ENCODE data around the gene SUCLA2.
"Not testable (repeated sequence)": the region's sequence is repeated elsewhere in the genome, so short reads cannot be mapped to it uniquely, and the experiment has no call there.

The SUCLA2 gene

DNA sequence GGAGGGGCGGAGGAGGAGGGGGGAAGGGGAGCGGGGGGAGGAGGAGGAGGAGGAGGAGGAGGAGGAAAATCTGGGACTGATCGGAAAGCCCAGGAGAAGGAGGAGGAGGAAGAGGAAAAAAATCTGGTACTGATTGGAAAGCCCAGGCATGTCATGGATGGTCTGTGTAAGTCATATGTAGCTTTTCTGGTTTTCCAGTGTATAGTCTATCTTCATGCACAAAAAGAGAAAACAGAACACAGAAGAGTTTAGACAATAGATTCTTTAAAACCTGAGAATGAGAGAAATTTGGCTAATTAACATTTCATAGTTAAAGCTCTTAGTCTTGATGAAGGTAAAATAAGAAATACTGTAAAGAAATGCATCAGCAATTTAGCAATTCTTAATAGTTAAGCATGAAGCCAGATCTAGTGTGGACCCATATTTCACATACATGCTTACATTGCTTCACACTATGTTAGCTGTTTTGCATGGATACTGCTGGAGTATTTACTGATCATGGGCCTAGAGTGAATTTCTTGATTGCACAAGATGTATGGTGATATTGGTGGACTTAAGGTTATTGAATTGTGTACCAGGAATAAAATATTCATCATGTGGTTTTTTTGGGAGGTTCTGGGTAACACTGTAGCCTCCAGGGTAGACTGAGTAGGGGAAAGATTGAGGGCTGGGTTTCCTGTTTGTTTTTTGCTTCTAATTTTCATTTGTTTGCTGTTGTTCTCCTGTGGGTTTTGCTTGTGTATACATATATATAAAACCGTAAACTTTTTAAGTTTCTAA lies 41.4 kb downstream of the SUCLA2 start:
- no peak for TF ChIP-seq GATA1 (IDR thresholded peaks at IDR 0.05; ENCODE audit: low read depth, low read length)
- TF ChIP-seq POLR2A (IDR thresholded peaks at IDR 0.05; ENCODE audit: low read length), result no peak
- DNase-seq, result no peak

DNA sequence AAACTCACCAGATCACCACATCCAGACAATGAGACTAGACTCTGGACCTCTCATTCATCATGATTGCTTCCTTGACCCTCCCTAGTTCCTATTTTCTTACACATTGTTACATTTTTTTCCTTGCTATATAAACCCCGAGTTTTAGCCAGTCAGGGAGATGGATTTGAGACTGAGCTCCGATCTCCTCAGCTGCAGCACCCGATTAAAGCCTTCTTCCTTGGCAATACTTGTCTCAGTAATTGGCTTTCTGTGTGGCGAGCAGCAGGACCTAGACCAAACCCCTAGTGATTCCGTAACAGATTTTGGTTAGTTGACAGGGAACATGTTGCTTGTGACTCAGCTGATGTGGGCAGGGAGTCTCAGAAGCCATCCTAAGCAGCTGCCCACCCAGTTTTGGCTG lies 44.0 kb downstream of the SUCLA2 start:
- DNase-seq, result no peak
- TF ChIP-seq GATA1 (IDR thresholded peaks at IDR 0.05; ENCODE audit: low read depth, low read length) (no peak), POLR2A (IDR thresholded peaks at IDR 0.05; ENCODE audit: low read length) (no peak)

- no peak for DNase-seq
- TF ChIP-seq GATA1 (IDR thresholded peaks at IDR 0.05; ENCODE audit: low read depth, low read length) (no peak), POLR2A (IDR thresholded peaks at IDR 0.05; ENCODE audit: low read length) (no peak)
Measured at GRCh38 chr13:47955836-47956235, 45.2 kb downstream of the SUCLA2 start.

GRCh38 chr13:47949799-47950198 lies 51.3 kb downstream of the SUCLA2 start:
- TF ChIP-seq GATA1 (IDR thresholded peaks at IDR 0.05; ENCODE audit: low read depth, low read length), result no peak

DNA sequence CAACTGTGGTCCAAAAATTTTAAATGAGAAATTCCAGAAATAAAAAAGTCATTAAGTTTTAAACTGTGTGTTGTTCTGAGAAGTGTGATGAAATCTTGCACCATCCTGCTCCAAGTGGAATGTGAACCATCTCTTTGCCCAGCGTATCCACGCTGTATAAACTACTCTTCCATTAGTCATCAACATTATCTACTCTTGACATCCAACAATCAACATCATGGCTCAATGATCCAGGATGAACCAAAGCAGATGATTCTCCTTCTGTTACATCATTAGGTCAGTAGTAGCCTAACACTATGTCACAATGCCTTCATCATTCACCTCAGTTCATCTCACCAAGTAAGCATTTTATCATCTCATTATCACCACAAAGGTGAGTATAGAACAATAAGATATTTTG lies 55.3 kb downstream of the SUCLA2 start:
- peak in 1 of 2 experiments; percentile 6 for DNase-seq
- TF ChIP-seq GATA1 (IDR thresholded peaks at IDR 0.05; ENCODE audit: low read depth, low read length) (no peak), POLR2A (IDR thresholded peaks at IDR 0.05; ENCODE audit: low read length) (no peak)

More at GRCh38 chr13:47949799-47950198, 51.3 kb downstream of the SUCLA2 start:
- DNase-seq, result no peak

DNA sequence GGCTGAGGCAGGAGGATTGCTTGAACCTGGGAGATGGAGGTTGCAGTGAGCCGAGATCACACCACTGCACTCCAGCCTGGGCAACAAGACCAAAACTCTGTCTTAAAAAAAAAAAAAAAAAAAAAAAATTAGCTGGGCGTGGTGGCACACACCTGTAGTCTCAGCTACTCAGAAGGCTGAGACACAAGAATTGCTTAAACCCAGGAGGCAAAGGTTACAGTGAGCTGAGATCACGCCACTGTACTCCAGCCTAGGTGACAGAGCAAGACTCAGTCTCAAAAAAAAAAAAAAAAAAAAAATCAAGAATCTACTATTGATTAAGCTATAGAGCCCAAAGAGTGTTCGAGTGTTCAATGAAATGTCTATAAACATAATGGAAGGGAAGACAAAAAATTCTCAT lies 55.9 kb downstream of the SUCLA2 start:
- DNase-seq, result not testable (repeated sequence)

DNA sequence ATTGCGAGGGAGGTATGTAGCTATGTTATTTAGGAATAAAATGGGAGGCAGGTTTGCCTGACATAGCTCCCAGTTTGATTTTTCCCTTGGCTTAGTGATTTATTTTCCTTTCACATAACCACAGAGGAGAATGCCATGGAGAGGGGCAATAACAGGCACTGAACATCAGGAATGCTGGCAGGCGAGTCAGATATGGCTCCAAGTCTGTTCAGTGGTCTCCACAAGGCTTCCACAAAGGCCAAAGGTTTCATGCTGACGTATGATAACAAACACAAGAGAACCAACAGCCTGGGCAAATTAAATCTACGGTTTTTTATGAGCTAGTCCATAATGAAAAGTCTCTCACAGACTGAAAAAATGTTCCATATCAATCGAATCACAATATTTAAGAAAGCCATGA lies 66.7 kb downstream of the SUCLA2 start:
- no peak for DNase-seq

GRCh38 chr13:47932950-47933923 lies 67.8 kb downstream of the SUCLA2 start:
- TF ChIP-seq GATA1 (IDR thresholded peaks at IDR 0.05; ENCODE audit: low read depth, low read length) (no peak), POLR2A (IDR thresholded peaks at IDR 0.05; ENCODE audit: low read length) (no peak)

More for the DNA sequence above, 66.7 kb downstream of the SUCLA2 start:
- TF ChIP-seq GATA1 (IDR thresholded peaks at IDR 0.05; ENCODE audit: low read depth, low read length), result no peak
- TF ChIP-seq POLR2A (IDR thresholded peaks at IDR 0.05; ENCODE audit: low read length), result no peak

GRCh38 chr13:47930649-47931165 lies 70.4 kb downstream of the SUCLA2 start:
- DNase-seq, result no peak
- TF ChIP-seq GATA1 (IDR thresholded peaks at IDR 0.05; ENCODE audit: low read depth, low read length) (no peak), POLR2A (IDR thresholded peaks at IDR 0.05; ENCODE audit: low read length) (no peak)

More at GRCh38 chr13:47932950-47933923, 67.8 kb downstream of the SUCLA2 start:
- DNase-seq, result no peak

DNA sequence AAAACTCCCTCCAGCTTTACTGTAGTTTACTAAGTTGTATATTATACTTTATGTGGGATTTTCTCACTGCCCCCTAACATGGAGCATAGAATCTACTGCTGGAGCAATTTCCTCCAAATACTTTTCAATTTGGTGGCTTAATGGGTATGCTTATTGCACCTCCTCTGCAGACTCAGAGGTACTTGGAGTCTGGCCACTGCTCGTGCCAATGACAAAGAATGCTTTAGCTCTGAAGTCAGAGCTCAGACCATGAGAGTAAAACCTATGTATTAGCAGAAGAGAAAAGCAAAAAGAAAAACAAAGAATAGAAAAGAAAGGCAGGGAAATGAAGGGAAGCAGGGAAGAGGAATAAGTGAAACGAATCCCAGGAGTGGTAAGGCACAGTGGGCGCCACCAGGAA lies 71.9 kb downstream of the SUCLA2 start:
- no peak for DNase-seq
- TF ChIP-seq GATA1 (IDR thresholded peaks at IDR 0.05; ENCODE audit: low read depth, low read length) (no peak), POLR2A (IDR thresholded peaks at IDR 0.05; ENCODE audit: low read length) (no peak)

- TF ChIP-seq POLR2A (IDR thresholded peaks at IDR 0.05; ENCODE audit: low read length) (no peak), GATA1 (IDR thresholded peaks at IDR 0.05; ENCODE audit: low read depth, low read length) (no peak)
- no peak for DNase-seq
Measured at GRCh38 chr13:47917022-47917574, 84.0 kb downstream of the SUCLA2 start.

DNA sequence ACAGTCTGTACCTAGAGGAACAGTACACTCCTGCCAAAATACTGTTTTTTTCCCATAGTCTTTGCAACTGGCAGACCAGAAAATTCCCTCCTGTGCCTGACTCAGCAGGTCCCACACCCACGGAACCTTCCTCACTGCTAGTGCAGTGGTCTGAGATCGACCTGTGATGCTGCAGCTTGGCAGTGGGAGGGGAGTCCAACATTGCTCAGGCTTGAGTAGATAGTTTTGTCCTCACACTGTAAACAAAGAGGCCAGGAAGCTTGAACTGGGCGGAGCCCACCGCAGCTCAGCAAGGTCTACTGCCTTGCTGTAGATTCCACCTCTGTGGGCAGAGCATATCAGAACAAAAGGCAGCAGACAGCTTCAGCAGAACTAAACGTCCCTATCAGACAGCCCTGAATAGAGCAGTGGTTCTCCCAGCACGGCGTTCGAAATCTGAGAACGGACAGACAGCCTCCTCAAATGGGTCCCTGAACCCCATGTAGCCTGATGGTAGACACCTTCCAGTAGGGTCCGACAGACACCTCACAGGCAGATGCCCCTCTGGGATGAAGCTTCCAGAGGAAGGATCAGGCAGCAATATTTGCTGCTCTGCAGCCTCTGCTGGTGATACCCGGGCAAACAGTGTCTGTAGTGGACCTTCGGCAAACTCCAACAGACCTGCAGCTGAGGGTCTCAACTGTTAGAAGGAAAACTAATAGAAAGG lies 92.7 kb downstream of the SUCLA2 start:
- no peak for DNase-seq
- TF ChIP-seq POLR2A (IDR thresholded peaks at IDR 0.05; ENCODE audit: low read length), result no peak
- TF ChIP-seq GATA1 (IDR thresholded peaks at IDR 0.05; ENCODE audit: low read depth, low read length), result no peak

GRCh38 chr13:47904891-47905290 lies 96.2 kb downstream of the SUCLA2 start:
- no peak for DNase-seq
- TF ChIP-seq POLR2A (IDR thresholded peaks at IDR 0.05; ENCODE audit: low read length), result no peak
- no peak for TF ChIP-seq GATA1 (IDR thresholded peaks at IDR 0.05; ENCODE audit: low read depth, low read length)
